Stimulated activated CD8-positive, alpha-beta memory T cell treated with anti-CD3 and anti-CD28 coated beads, Interleukin-15, amount 100 ng/mL, for 48 hours (primary cell): ENCODE results near the gene SPATA45.

ENCODE experiments used
- DNase-seq, 2 donors: peaks; one replicate each; pipeline ENCODE4 v3.0.0-alpha.2; 2020; ENCODE audit warnings: low read depth in 2 of 2

SPATA45 gene

GRCh38 chr1:212828395-212828794, 19.1 kb downstream of the SPATA45 start:
- DNase-seq = no peak

DNA sequence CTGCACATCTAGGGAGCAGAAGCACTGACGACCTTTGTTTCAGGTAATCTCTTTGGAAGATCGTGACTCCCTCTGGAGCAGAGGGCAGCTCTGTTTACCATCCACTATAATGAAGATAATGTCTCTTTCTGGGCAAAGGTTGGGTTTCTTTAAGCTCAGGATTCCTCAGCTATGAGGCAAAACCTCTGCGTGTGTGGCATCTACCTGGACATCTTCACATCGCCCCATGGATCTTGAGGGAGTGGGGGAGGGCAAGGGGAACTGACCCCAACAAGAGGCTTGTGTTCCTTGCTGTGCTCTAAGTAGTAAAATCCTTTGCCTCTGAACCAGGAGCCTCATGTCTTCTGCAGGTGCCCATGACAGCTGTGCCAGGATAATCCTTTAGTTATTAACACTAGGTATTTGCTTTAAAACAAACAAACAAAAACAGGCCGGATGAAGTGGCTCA, 19.6 kb downstream of the SPATA45 start:
- no peak for DNase-seq

DNA sequence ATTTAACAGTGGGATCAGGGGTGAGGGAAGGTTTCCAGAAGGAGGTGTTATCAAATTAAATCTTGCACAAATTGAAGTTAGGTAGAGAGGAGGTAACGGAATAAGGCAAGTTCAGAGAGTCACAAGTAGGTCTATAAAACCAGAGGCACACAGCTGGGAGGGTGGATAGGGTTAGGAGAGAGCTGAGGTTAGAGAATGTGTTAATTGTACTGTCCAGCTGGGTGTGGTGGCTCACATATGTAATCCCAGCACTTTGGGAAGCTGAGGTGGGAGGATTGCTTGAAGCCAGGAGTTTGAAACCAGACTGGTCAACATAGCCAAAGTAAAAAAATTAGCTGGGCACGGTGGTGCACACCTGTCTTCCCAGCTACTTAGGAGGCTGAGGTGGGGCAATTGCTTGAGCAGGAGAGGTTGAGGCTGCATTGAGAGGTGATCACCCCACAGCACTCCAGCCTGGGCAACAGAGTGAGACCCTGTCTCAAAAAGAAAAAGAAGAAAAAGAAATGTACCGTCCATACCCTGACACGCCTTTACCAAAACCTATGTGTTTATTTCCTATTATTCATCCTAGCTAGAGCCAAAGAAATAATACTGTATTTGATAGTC, 20.2 kb downstream of the SPATA45 start:
- DNase-seq = no peak

DNA sequence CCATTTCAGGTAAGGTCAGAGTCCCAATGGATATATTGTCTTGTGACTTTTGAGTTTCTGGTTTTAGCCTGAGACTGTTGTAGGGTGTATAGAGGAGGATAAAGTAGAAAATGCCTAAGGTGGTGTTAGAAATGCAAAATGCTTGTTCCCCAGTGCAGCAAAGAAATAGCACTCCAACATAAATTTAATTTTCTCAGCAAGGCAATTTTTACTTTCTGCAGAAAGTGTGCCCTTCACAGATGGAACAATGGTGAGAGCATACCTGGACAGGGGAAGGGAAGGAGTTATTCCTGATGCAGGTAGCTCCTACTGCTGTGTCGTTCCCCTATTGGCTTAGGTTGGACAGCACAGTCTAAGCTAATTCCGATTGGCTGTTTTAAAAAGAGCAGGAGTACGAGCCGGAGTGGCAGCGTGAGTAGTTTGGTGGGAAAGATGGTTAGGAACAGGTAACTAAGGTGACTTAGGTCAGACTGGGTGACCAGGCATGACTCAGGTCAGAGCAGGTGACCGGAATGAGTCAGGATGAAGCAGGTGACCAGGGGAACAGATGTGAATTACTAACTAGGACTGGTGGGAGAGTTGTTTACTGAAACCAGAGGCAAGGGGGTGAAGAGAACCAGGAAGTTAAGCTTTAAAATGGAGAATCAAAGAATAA, 21.5 kb downstream of the SPATA45 start:
- no peak for DNase-seq

DNA sequence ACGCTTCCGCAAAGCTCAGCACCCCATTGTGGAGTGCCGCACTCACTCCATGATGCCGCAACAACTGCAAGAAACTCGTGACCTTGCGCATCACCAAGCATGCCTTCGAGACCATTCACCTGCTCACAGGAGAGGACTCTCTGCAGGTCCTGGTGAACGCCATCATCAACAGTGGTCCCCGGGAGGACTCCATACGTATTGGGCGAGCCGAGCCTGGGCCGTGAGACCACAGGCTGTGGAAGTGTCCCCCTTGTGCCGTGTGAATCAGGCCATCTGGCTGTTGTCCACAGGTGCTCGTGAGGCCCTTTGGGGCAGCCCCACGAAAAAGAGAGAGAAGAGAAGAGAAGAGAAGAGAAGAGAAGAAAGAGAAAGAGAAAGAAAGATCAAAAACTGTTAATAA, 23.2 kb downstream of the SPATA45 start:
- DNase-seq = no peak

- no peak for DNase-seq
Measured at GRCh38 chr1:212822956-212823355, 24.5 kb downstream of the SPATA45 start.

DNA sequence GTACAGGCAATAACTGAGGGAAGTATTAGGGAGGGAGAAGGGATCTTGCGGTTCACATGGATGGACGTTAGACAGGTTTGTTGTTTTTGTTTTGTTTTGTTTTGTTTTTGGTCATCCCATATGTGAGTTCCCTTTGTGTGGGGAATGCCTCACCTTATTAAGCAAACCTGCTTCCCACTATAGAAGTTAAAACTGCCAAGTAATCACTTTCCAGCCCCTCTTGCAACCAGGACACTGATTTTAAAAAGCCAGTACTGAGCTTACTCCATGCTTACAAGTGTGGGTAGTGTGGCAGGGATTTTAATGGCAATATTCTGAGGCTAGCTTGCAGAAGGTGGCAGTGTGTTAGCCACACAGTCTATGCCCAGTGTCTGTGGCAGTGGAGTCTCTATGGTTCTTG, 26.5 kb downstream of the SPATA45 start:
- no peak for DNase-seq

DNA sequence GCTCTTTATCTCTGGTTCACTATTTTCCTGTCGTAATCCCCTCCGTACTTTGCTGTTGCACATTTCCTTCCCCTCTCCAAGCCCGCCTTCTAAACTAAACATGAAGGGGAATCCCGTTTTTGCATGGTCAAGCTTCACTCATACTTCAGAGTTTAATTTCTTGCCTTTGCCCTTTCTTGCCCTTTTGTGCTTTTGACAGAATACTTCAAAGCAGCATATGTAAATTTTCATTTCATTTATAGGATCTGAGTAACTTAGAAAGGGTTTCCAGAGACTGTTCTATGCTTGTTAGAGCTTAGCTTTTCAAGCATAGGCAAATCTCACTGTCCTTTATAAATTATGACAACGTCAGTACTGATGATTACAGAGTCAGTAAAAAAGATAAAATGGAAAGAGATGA, 27.7 kb downstream of the SPATA45 start:
- no peak for DNase-seq

DNA sequence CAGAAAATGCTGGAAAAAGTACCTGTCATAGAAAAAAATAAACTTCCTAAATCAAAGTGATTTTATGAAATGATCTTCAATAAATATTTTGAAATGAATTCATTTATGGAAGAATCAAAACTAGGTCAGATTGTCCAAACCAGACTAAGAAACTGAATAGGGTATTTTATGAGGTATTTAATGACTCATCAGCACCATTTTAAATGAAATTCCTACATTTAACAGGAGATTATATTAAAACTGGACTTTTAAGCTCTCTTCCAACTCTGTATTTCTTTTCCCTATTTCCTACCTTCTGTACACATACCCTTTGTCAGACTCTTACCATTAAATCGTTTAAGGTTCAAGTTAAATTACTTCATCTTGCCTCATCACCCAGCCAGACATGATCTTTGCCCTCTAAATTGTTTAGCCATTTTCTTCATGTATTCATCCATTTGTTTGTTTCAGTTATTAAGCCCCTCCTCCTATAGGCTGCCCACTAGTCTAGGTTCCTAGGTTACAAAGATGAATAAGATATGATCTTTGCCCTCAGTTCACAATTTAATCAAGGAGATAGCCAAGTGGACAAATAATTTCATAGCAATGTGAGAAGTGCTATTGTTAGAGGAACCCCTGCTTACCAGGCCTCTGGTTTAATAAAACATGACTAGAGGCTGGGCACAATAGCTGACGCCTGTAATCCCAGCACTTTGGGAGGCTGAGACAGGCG, 30.7 kb downstream of the SPATA45 start:
- DNase-seq = no peak

GRCh38 chr1:212814537-212815334, 32.7 kb downstream of the SPATA45 start:
- DNase-seq = no peak

DNA sequence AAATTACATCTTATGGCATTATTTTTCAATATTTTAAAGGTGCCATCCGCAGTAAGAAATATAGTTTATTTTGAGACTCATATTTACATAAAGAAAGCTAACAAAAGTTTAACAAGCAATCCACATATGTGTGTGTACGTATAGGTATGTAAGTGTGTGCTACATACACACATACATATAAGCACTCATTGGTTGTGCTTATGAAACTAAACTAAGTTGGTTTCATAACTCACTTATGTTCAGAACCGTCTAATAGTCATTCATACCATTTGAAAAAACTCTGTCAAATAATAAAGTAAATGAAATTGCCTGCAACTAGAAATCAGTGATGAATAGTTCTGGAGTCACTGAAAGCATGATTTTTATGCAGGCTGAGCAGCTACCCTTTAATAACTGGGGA, 41.7 kb downstream of the SPATA45 start:
- DNase-seq = no peak

DNA sequence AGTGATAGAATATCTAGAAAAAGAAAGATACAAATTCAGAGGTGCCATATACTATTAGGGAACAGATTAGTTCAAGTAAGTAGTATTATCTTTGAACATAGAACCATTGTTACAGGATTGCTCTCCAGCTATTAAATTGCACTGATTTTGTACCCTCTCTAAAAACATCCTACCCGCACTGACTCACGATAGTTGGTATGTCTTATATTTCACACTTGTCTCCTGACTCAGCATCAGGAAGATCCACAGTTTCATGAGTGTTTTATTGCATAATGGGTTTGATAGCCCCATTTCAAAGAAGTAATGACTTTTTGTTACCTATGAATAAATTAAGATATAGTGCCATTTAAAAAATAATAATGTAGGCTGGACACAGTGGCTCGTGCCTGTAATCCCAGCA, 49.8 kb downstream of the SPATA45 start:
- DNase-seq = no peak

GRCh38 chr1:212794561-212795014, 52.9 kb downstream of the SPATA45 start:
- DNase-seq = no peak

GRCh38 chr1:212792396-212792908, 55.0 kb downstream of the SPATA45 start:
- DNase-seq = no peak

- DNase-seq = peak; percentile 84 to 89
Measured at GRCh38 chr1:212791676-212792395, 55.6 kb downstream of the SPATA45 start, which contains the start of the genes NSL1 and TATDN3. Gene NSL1 (minus strand): TSS chr1:212791777. CDS start chr1:212791763, 14 bp downstream. Gene TATDN3 (plus strand): TSS chr1:212791894. CDS start chr1:212791922, 28 bp downstream.

DNA sequence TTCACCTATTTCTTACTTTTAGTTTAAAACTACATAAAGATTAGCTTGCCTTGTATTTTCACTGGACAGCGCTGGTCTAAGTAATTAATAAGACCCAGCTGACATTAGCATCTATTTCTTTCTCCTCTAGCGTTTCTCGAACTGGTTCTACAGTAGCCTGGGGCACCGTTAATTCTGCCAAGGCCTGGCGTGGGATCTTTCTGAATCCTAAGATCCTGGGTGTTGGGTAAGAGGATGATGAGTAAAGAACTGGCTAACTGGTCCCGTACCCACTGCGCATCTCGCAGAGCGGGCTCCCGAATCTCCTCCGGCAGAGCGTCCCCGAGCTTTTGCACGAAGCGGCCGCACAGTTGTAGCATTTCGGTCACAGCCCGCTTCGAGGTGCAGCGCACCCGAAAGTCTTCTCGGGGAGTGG, 56.2 kb downstream of the SPATA45 start:
- DNase-seq = no peak

DNA sequence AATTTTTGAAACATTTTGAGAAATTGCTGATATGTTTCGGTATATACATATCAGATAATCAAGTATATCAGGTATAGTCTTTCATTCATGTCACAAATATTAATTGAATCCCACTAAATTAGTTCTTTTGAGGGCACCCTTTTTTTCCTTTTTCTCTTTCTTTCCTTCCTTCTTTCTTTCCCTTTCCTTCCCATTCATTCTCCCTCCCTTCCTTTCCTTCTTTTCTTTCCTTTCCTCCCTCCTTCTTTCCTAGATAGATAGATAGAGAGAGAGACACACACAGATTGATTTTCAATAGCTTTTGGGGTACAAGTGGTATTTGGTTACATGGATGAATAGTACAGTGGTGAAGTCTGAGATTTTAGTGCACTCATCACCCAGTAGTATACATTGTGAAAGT, 61.6 kb downstream of the SPATA45 start:
- DNase-seq = no peak

DNA sequence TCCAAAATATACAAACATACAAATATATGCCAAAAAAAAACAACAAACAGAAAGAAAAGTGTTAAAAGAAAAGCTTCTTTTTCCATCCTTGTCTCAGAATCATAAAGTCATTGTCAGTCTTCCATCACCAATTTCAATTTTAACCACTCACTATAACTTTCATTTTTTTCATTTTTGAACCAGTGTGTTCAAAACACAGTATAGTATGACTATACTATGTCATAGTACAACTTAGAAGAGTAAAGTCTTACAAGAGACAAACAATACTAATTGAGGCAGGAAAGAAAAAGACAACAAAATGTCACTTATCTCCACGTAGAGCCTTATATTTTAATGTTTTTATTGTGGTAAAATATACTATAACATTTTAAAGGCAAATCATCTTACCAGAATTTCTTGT, 63.5 kb downstream of the SPATA45 start:
- DNase-seq = no peak

DNA sequence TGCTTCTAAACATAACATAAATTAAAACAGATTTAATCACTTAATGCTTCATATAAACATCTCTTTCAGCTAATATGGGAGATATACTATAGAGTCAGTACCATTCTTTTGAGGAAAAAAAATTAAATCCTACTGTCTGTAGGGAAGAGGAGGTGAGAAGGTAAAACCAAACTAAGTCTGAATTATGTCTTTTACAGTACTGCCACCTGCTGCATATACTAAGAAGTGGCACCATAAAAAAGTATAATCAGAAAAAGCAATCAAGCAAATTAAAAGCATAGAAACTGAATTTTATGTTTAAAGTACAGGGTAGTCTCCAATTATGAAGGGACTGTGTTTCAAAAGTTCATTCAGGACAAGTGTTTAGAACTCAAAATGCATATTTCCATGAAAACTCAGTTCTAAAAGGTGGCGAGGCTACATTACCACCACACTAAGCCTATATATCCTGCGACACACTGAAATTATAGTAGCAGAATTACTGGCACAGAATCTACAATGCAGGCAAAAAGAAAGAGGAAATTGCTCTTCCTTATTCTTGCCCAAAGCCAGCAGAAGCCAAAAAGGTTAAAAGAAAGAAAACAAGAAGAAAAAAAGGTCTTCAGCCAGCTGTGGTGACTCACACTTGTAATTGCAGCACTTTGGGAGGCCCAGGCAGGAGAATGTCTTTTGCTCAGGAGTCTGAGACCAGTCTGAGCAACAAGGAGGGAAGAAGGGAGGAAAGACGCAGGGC, 64.9 kb downstream of the SPATA45 start:
- DNase-seq = no peak

DNA sequence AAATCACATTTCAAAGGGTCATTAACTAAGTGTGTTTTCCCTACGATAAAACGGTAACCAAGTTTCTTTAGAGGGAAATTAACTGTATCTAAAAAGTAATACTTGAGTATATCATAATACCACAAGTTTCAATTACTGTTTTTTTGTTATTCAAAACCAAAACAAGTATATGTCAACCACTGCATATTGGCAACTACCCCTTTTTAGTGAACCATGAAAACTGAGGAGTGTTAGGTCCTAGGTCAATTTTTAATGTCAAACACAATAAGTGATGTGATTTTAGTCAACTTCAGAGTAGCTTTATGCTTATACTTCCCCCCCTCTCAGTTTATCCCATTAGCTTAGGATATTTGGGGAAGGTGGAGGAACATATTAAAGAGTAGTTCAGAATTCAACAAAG, 66.2 kb downstream of the SPATA45 start:
- no peak for DNase-seq
